Osteoblast (primary cell): ENCODE measurements around the gene TARDBP. TPM values are rescaled to one million over a fixed set of nuclear protein-coding genes. Genes with fewer than 3 reads are reported as not detected.
A peak's percentile ranks its signal among the peaks of the same experiment; 100 is the strongest.
"Not testable (repeated sequence)": the region's sequence is repeated elsewhere in the genome, so short reads cannot be mapped to it uniquely, and the experiment has no call there.

Source experiments
- DNase-seq: peaks from one replicate; pipeline ENCODE4 v3.0.0; 2011; ENCODE audit warnings: low spot score, mixed read lengths; ENCODE audit not compliant: insufficient read length; ENCODE audit errors: missing footprints
- H2AFZ ChIP-seq: 2 replicates; pipeline ENCODE4 v1.6.0; 2011; ENCODE audit warnings: mild to moderate bottlenecking, low read length
- H3K27ac ChIP-seq: 2 replicates; pipeline ENCODE4 v1.5.1; 2011; ENCODE audit warnings: mild to moderate bottlenecking, low read depth, low read length, moderate library complexity
- H3K27me3 ChIP-seq: 2 replicates; pipeline ENCODE4 v1.6.0; 2012; ENCODE audit warnings: mild to moderate bottlenecking, control low read depth, inconsistent platforms, low read length, moderate library complexity; ENCODE audit not compliant: insufficient read depth
- H3K36me3 ChIP-seq: 2 replicates; pipeline ENCODE4 v1.5.1; 2011; ENCODE audit warnings: mild to moderate bottlenecking, low read length, control low read depth, moderate library complexity; ENCODE audit not compliant: insufficient read depth
- H3K4me1 ChIP-seq: 2 replicates; pipeline ENCODE4 v1.5.1; 2011; ENCODE audit warnings: mild to moderate bottlenecking, low read length, control low read depth, moderate library complexity; ENCODE audit not compliant: insufficient read depth
- H3K4me2 ChIP-seq: 2 replicates; pipeline ENCODE4 v1.6.0; 2011; ENCODE audit warnings: mild to moderate bottlenecking, low read length; ENCODE audit not compliant: insufficient read depth
- H3K4me3 ChIP-seq: fragments of 200-600 bp; sonication (generic); 3 replicates; pipeline ENCODE4 v1.5.1; 2012; ENCODE audit warnings: mild to moderate bottlenecking, low read length, inconsistent platforms; ENCODE audit not compliant: insufficient read depth
- H3K79me2 ChIP-seq: 2 replicates; pipeline ENCODE4 v1.6.0; 2012; ENCODE audit warnings: mild to moderate bottlenecking, low read length, control low read depth, inconsistent platforms; ENCODE audit not compliant: insufficient read depth
- H3K9me3 ChIP-seq: 2 replicates; pipeline ENCODE4 v1.5.1; 2011; ENCODE audit warnings: low read depth, low read length, control low read depth
- H4K20me1 ChIP-seq: 2 replicates; pipeline ENCODE4 v1.6.0; 2012; ENCODE audit warnings: mild to moderate bottlenecking, low read length, control low read depth; ENCODE audit not compliant: insufficient read depth
- total RNA-seq: library from RNA; depleted of rRNA; stranded (reverse); fragments of >200 nt; gene quantifications from 2 replicates; pipeline ENCODE4 v1.2.3, GENCODE V29; 2012
- TF ChIP-seq, protein P1 (sequence below): IDR thresholded peaks from 2 replicates; pipeline ENCODE4 v1.5.1; 2011; ENCODE audit warnings: mild to moderate bottlenecking, low read depth, low read length, moderate library complexity; ENCODE audit errors: extremely low read depth

The TARDBP gene
- total RNA-seq, 1 donor: 71.7 TPM

DNA sequence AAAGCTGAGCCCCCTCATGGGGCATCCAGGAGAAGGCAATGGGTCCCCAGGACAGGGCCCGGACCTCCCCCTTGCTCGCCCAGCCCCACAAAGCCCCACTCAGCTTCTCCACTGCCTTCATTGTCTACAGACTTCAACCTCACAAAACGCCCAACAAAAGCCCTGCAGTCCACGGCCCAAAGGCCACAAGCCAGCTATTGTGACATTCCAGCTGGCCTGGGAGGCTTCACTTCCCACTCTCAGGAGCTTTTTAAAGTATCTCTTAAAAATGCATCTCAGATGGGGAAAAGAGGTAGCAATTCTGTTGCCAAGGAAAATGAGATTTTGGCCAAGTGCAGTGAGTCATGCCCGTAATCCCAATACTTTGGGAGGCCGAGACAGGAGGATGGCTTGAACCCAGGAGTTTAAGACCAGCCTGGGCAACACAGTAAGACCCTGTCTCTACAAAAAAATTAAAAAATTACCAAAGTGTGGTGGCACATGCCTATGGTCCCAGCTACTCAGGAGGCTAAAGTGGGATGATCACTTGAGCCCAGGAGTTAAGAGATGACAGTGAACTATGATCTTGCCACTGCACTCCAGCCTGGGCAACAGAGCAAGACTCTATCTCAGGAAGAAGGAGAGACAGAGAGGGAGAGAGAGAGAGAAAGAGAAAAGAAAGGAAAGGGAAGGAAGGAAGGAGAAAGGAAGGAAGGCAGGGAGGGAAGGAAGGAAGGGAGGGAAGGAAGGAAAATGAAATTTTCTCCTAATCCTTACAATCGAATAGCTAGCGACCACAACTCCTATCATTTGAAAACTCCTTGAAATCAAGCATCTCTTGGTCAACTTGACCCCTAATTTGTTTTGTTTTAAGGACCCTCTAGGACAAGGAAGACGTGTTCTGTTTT lies 31.4 kb upstream of the TARDBP start:
- TF ChIP-seq, protein P1, sequence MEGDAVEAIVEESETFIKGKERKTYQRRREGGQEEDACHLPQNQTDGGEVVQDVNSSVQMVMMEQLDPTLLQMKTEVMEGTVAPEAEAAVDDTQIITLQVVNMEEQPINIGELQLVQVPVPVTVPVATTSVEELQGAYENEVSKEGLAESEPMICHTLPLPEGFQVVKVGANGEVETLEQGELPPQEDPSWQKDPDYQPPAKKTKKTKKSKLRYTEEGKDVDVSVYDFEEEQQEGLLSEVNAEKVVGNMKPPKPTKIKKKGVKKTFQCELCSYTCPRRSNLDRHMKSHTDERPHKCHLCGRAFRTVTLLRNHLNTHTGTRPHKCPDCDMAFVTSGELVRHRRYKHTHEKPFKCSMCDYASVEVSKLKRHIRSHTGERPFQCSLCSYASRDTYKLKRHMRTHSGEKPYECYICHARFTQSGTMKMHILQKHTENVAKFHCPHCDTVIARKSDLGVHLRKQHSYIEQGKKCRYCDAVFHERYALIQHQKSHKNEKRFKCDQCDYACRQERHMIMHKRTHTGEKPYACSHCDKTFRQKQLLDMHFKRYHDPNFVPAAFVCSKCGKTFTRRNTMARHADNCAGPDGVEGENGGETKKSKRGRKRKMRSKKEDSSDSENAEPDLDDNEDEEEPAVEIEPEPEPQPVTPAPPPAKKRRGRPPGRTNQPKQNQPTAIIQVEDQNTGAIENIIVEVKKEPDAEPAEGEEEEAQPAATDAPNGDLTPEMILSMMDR: no peak
- peak; percentile 70 for DNase-seq
- no peaks in the 10 kb centered on the region for H4K20me1 ChIP-seq
- peak overlapping the region; percentile 77 for H3K4me2 ChIP-seq
- no peak overlapping the region for H3K27ac ChIP-seq
- no peaks in the 10 kb centered on the region for H3K79me2 ChIP-seq
- H3K4me1 ChIP-seq: peaks cover 20% of the 10 kb centered on the region
- H3K4me3 ChIP-seq: peak overlapping the region; percentile 58
- no peaks in the 10 kb centered on the region for H3K9me3 ChIP-seq
- peaks cover 7% of the 10 kb centered on the region for H3K27me3 ChIP-seq
- H2AFZ ChIP-seq: peak overlapping the region; percentile 65
- no peaks in the 10 kb centered on the region for H3K36me3 ChIP-seq

DNA sequence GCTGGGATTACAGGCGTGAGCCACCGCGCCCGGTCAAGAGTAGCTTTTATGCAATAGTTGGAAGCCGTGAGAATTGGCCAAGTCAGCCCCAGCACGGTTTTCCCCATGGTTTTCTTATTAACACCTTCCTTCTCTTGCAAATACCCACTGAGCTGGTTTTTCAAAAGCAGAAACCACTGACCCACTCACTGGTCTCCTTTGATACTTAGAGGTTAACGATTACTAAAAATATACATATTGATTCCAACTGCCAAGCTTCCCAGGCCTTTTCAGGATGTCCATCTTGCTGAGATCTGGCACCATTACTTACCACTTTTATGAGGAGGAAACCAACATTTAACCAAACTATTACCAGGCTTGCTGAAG lies 25.9 kb upstream of the TARDBP start:
- Histone ChIP-seq H3K27ac (no peak overlapping the region), H3K4me1 (no peaks in the 10 kb centered on the region), H3K9me3 (no peaks in the 10 kb centered on the region), H3K4me2 (no peak overlapping the region), H3K27me3 (peaks cover 8% of the 10 kb centered on the region), H2AFZ (no peak overlapping the region), H4K20me1 (no peaks in the 10 kb centered on the region), H3K36me3 (no peaks in the 10 kb centered on the region), H3K4me3 (no peak overlapping the region), H3K79me2 (no peaks in the 10 kb centered on the region)
- TF ChIP-seq, protein P1: no peak
- DNase-seq: no peak

DNA sequence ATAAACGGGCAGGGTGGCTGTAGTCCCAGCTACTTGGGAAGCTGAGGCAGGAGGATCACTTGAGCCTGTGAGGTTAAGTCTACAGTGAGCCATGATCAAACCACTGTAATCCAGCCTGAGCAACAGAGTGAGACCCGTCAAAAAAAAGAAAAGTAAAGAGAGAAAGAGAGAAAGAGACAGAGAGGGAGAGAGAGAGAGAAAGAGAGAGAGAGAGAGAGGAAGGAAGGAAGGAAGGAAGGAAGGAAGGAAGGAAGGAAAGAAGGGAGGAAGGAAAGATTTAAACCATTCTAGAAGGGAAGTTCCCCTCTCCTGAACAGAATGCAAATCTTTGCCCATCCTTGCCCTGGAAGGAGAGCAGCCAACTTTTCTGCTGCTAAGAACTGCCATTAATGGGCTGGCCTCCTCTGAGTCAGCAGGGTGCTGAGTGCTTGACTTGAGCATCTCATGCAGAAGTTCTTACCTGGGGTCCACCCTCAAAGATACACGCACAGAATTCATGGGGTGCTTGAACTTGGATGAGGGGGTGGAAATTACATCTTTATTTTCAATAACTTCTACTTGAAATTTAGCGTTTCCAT lies 24.5 kb upstream of the TARDBP start:
- Histone ChIP-seq H3K4me3 (no peak overlapping the region), H3K4me1 (no peaks in the 10 kb centered on the region), H3K4me2 (no peak overlapping the region), H3K27ac (no peak overlapping the region), H3K9me3 (no peaks in the 10 kb centered on the region), H2AFZ (no peak overlapping the region), H4K20me1 (no peaks in the 10 kb centered on the region), H3K27me3 (peaks cover 9% of the 10 kb centered on the region), H3K79me2 (no peaks in the 10 kb centered on the region), H3K36me3 (no peaks in the 10 kb centered on the region)
- peak; percentile 42 for DNase-seq
- TF ChIP-seq, protein P1: no peak

DNA sequence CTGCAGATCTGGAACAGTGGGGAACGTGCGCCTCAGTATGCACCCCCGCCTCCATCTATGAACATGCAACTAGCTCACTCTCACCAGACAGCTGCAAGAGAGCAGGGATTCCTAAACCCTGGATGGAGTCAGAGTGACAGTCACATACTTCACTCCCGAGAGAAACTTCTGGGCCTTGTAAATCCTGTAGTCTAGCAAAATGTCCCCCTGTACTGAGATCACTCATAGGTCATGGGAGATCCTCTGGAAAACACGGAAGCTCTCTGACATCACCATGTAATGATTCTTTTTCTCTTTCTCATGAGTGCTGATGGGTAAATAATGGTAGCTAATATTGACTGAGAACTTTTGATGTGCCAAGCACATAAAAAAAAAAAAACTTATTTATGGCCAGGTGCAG lies 23.4 kb upstream of the TARDBP start:
- Histone ChIP-seq H2AFZ (no peak overlapping the region), H3K4me1 (no peaks in the 10 kb centered on the region), H3K4me2 (no peak overlapping the region), H3K27me3 (peaks cover 10% of the 10 kb centered on the region), H4K20me1 (no peaks in the 10 kb centered on the region), H3K79me2 (no peaks in the 10 kb centered on the region), H3K9me3 (no peaks in the 10 kb centered on the region), H3K27ac (no peak overlapping the region), H3K4me3 (no peak overlapping the region), H3K36me3 (no peaks in the 10 kb centered on the region)
- TF ChIP-seq, protein P1: no peak
- DNase-seq: peak; percentile 5

DNA sequence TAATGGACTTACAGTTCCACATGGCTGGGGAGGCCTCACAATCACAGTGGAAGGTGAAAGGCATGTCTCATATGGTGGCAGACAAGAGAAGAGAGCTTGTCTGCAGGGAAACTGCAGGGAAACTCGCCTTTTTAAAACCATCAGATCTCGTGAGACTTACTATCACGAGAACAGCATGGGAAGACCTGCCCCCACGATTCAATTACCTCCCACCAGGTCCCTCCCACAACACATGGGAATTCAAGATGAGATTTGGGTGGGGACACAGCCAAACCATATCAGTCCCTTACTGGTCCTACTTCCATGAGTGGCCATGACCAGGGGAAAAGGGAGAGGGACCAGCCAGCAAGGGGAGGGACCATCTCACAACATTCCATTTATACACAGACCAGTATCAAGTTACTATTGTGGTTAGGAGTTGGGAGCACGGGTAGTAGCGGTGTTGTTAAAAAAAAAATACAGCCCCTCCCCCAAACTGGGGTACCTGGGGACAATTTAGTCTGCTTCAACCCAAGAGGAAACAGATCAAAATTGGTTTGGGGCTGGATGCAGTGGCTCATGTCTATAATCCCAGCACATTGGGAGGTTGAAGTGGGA lies 22.4 kb upstream of the TARDBP start:
- H3K79me2 ChIP-seq, H3K4me1 ChIP-seq, H3K9me3 ChIP-seq, H3K27me3 ChIP-seq, H3K4me3 ChIP-seq, H3K36me3 ChIP-seq, H2AFZ ChIP-seq, H4K20me1 ChIP-seq, H3K27ac ChIP-seq, H3K4me2 ChIP-seq: not testable (repeated sequence)
- peak; percentile 37 for DNase-seq
